Astrocyte (in vitro differentiated cells and primary cell): Measurements from ENCODE around the gene ATXN2. TPM values are rescaled to one million over a fixed set of nuclear protein-coding genes. Genes with fewer than 3 reads are reported as not detected.

Experiments used
- DNase-seq: peaks from one replicate; pipeline ENCODE4 v3.0.0-alpha.2; 2010; ENCODE audit warnings: low read depth
- FAIRE-seq: peaks from 2 replicates; lab custom pipeline; 2011; peaks lifted over from hg19 to GRCh38; lab: Jason Lieb, UNC
- H2AFZ ChIP-seq: 2 replicates; pipeline ENCODE4 v1.6.0; 2012; ENCODE audit warnings: low read depth, low read length, inconsistent platforms
- H3K27ac ChIP-seq: 2 replicates; pipeline ENCODE4 v1.5.1; 2011; ENCODE audit warnings: low read depth, low read length, inconsistent platforms
- H3K27me3 ChIP-seq: 2 replicates; pipeline ENCODE4 v1.6.0; 2011; ENCODE audit warnings: low read length, inconsistent platforms; ENCODE audit not compliant: insufficient read depth
- H3K36me3 ChIP-seq: 2 replicates; pipeline ENCODE4 v1.5.1; 2011; ENCODE audit warnings: low read length, inconsistent platforms; ENCODE audit not compliant: insufficient read depth
- H3K4me1 ChIP-seq: 2 replicates; pipeline ENCODE4 v1.5.1; 2011; ENCODE audit warnings: low read length, inconsistent platforms; ENCODE audit not compliant: insufficient read depth
- H3K4me2 ChIP-seq: 2 replicates; pipeline ENCODE4 v1.6.0; 2012; ENCODE audit warnings: low read length, inconsistent platforms
- H3K4me3 ChIP-seq: 2 replicates; pipeline ENCODE4 v1.5.1; 2011; ENCODE audit warnings: low read depth, mild to moderate bottlenecking, low read length, inconsistent platforms; ENCODE audit not compliant: insufficient read depth
- H3K79me2 ChIP-seq: 2 replicates; pipeline ENCODE4 v1.6.0; 2012; ENCODE audit warnings: mild to moderate bottlenecking, low read length, inconsistent platforms; ENCODE audit not compliant: insufficient read depth
- H3K9ac ChIP-seq: 2 replicates; pipeline ENCODE4 v1.6.0; 2012; ENCODE audit warnings: mild to moderate bottlenecking, low read length, inconsistent platforms
- H3K9me3 ChIP-seq: 2 replicates; pipeline ENCODE4 v1.5.1; 2012; ENCODE audit warnings: low read depth, mild to moderate bottlenecking, low read length, inconsistent platforms; ENCODE audit not compliant: insufficient read depth
- H4K20me1 ChIP-seq: 2 replicates; pipeline ENCODE4 v1.6.0; 2012; ENCODE audit warnings: low read length, inconsistent platforms; ENCODE audit not compliant: insufficient read depth
- H3K27ac Mint-ChIP-seq: one replicate; pipeline ENCODE4 v1.8.0; 2021; ENCODE audit warnings: mild to moderate bottlenecking, mixed read lengths; ENCODE audit not compliant: unreplicated experiment
- H3K27me3 Mint-ChIP-seq: one replicate; pipeline ENCODE4 v1.8.0; 2021; ENCODE audit warnings: low read depth, mixed read lengths; ENCODE audit not compliant: unreplicated experiment
- H3K36me3 Mint-ChIP-seq: one replicate; pipeline ENCODE4 v1.8.0; 2021; ENCODE audit warnings: low read depth, mixed read lengths; ENCODE audit not compliant: unreplicated experiment
- H3K4me1 Mint-ChIP-seq: one replicate; pipeline ENCODE4 v1.8.0; 2021; ENCODE audit warnings: low read depth, mixed read lengths; ENCODE audit not compliant: unreplicated experiment
- H3K4me3 Mint-ChIP-seq: one replicate; pipeline ENCODE4 v1.8.0; 2021; ENCODE audit warnings: mild to moderate bottlenecking, moderate library complexity, mixed read lengths; ENCODE audit not compliant: unreplicated experiment
- H3K9me3 Mint-ChIP-seq: one replicate; pipeline ENCODE4 v1.8.0; 2021; ENCODE audit warnings: mild to moderate bottlenecking, mixed read lengths; ENCODE audit not compliant: unreplicated experiment
- CTCF ChIP-seq: IDR thresholded peaks from 2 replicates; pipeline ENCODE4 v1.5.1; 2011; ENCODE audit warnings: low read depth, mild to moderate bottlenecking, inconsistent platforms, low read length, moderate library complexity; ENCODE audit not compliant: insufficient read depth
- EZH2 ChIP-seq: IDR thresholded peaks from 2 replicates; pipeline ENCODE4 v1.6.1; 2012; ENCODE audit warnings: mild to moderate bottlenecking, low read length, inconsistent platforms; ENCODE audit not compliant: insufficient read depth
- total RNA-seq: library from RNA; stranded (reverse); gene quantifications from 2 replicates; pipeline ENCODE4 v1.2.1, GENCODE V29; 2021

The ATXN2 gene
- total RNA-seq, 1 donor from 2014 or later: 58.0 TPM

- no peak overlapping the region for H3K9ac ChIP-seq
- H3K27me3 ChIP-seq: no peaks in the 10 kb centered on the region
- H3K4me1 ChIP-seq: peaks cover 18% of the 10 kb centered on the region
- TF ChIP-seq CTCF: no peak
- TF ChIP-seq EZH2: no peak
- Mint-ChIP-seq H3K4me3 (no peak overlapping the region), H3K27ac (no peak overlapping the region), H3K36me3 (peaks cover 20% of the 10 kb centered on the region), H3K9me3 (no peaks in the 10 kb centered on the region), H3K27me3 (no peaks in the 10 kb centered on the region), H3K4me1 (peaks cover 19% of the 10 kb centered on the region)
- H4K20me1 ChIP-seq: peaks cover 10% of the 10 kb centered on the region
- no peak overlapping the region for H2AFZ ChIP-seq
- H3K4me3 ChIP-seq: no peak overlapping the region
- H3K4me2 ChIP-seq: no peak overlapping the region
- DNase-seq: no peak
- no peaks in the 10 kb centered on the region for H3K79me2 ChIP-seq
- no peak overlapping the region for H3K27ac ChIP-seq
- H3K9me3 ChIP-seq: no peaks in the 10 kb centered on the region
- peaks cover 15% of the 10 kb centered on the region for H3K36me3 ChIP-seq
- no peak for FAIRE-seq
These were observed 41.4 kb upstream of the ATXN2 start for GRCh38 chr12:111640506-111640905.

- Histone ChIP-seq H3K27ac (no peak overlapping the region), H3K9ac (no peak overlapping the region), H3K4me1 (peaks cover 18% of the 10 kb centered on the region), H3K9me3 (no peaks in the 10 kb centered on the region), H3K4me3 (no peak overlapping the region), H3K36me3 (peaks cover 5% of the 10 kb centered on the region), H3K27me3 (no peaks in the 10 kb centered on the region), H4K20me1 (no peaks in the 10 kb centered on the region), H3K79me2 (no peaks in the 10 kb centered on the region), H2AFZ (no peak overlapping the region), H3K4me2 (no peak overlapping the region)
- Mint-ChIP-seq H3K4me1 (peaks cover 14% of the 10 kb centered on the region), H3K9me3 (no peaks in the 10 kb centered on the region), H3K27ac (no peak overlapping the region), H3K36me3 (peaks cover 12% of the 10 kb centered on the region), H3K27me3 (no peaks in the 10 kb centered on the region), H3K4me3 (no peak overlapping the region)
- TF ChIP-seq CTCF: no peak
- TF ChIP-seq EZH2: no peak
- DNase-seq (peak; percentile 71), FAIRE-seq (no peak)
These were observed 39.4 kb upstream of the ATXN2 start for GRCh38 chr12:111638556-111638955.

GRCh38 chr12:111636209-111636945, 37.3 kb upstream of the ATXN2 start:
- H3K4me1 Mint-ChIP-seq: peaks cover 12% of the 10 kb centered on the region
- H3K27ac ChIP-seq: peak overlapping the region; percentile 18

More at GRCh38 chr12:111636209-111636945, 37.3 kb upstream of the ATXN2 start:
- Histone ChIP-seq H3K9me3 (no peaks in the 10 kb centered on the region), H3K4me2 (peak overlapping the region; percentile 80), H2AFZ (peak overlapping the region; percentile 55), H3K36me3 (no peaks in the 10 kb centered on the region), H3K4me3 (no peak overlapping the region), H3K27me3 (no peaks in the 10 kb centered on the region), H3K79me2 (no peaks in the 10 kb centered on the region), H4K20me1 (no peaks in the 10 kb centered on the region), H3K4me1 (peaks cover 18% of the 10 kb centered on the region), H3K9ac (peak overlapping the region; percentile 61)
- Mint-ChIP-seq H3K27me3 (no peaks in the 10 kb centered on the region), H3K36me3 (peaks cover 7% of the 10 kb centered on the region), H3K4me3 (no peak overlapping the region), H3K27ac (peak overlapping the region; percentile 50), H3K9me3 (no peaks in the 10 kb centered on the region)
- FAIRE-seq (no peak), DNase-seq (peak; percentile 76)
- TF ChIP-seq CTCF (no peak), EZH2 (no peak)
